Mucosa of gallbladder (tissue), 1 donor: Measurements from ENCODE around the gene GPC2. TPM values are rescaled to one million over a fixed set of nuclear protein-coding genes. Genes with fewer than 3 reads are reported as not detected.

Experiments
- DNase-seq: peaks from one replicate; pipeline ENCODE4 v3.0.0-alpha.2; 2020; ENCODE audit warnings: low spot score
- total RNA-seq: library from RNA; stranded (reverse); gene quantifications from one replicate; pipeline ENCODE4 v1.2.1, GENCODE V29; 2021
- donor health status: DM: no; HTN: no; CAD: no.

The GPC2 gene
- total RNA-seq, 1 donor from 2014 or later = 5.6 TPM

DNA sequence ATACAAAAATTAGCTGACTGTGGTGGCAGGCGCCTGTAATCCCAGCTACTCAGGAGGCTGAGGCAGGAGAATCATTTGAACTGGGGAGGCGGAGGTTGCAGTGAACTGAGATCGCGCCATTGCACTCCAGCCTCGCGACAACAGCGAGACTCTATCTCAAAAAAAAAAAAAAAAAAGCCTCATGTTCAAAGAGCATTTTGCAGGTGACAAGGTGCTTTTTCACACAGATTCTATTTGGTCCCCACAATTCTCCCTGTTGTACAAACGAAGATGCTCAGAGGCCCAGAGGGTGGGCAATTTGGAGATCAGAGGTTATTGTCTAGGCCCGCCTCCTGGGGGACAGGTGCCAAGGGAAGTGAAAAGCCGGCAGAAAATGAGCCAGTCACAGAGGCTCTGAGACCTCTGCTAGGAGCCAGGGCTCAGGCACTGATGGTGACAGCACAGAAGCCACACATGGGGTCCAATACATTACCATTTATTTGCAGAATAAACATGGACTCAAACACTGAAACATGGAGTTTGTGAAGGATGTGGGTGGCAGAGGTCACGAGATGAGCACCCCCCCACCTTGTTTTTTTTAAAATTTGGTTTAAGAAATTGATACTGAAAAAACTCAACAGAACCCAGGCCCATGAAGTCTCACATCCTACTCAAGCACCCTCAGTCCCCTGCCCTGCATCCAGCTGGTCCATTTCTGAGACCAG, 7.9 kb downstream of the GPC2 start:
- DNase-seq = no peak

DNA sequence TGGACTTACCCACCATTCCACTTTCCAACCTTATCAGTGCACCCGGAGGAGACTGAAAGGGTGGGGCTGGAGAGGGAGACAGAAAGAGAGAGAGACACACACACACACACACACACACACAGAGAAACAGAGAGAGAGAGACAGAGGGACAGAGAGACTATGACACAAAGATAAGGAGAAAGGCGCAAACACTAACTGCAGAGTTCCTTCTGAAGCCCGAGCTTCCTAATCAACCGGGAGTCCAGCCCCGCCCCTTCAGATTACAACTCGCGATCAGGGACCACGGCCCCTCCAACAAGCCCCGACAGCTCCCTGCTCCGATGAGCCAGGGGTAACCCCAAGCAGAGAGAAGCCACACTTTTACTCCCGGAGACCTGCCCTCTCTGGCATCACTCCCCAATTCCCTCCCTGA, 9.3 kb downstream of the GPC2 start:
- no peak for DNase-seq

DNA sequence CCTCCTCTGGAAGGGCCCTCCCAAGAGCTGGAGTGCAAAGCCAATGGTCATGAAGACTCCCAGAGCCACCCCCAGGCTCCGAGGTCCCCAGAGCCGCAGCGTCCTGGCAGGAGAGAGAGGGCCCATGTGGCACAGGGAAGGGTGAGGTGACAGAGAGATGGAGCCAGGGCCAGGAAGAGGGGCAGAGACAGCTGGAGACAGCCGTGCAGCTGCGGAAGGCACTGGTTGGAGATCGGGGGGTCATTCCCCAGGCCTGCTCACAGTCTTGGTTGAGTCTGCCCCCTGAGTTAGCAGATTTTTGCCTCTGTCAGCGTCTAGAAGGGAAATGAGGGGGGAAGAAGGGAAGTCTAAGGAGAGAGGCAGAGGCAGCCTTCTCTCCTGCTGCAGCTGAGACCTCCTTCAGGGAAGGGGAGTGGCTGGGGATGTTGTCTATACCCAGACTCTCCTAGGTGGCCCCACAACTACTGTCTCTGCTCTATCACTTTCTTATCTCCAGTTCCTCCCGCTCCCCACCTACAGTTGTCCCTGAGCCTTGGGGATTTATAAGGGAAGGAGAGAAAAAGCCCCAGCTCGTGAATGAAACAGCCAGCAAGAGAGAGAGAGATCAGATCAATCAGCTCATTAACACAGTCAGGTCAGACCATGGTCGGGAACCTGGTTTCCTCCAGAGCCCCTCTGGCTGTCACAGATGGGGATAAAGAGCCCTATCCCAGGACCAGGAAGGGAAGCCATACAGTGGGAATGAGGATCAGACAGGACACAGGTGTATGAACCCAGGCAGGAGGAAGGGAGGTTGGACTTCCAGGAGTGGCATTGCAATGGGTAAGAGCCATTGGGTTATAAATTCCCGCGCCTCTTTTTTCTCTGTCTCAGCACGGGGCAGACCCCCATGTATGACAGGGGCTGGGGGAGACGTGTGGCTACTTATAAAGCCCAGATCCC, 9.9 kb downstream of the GPC2 start:
- DNase-seq = no peak

DNA sequence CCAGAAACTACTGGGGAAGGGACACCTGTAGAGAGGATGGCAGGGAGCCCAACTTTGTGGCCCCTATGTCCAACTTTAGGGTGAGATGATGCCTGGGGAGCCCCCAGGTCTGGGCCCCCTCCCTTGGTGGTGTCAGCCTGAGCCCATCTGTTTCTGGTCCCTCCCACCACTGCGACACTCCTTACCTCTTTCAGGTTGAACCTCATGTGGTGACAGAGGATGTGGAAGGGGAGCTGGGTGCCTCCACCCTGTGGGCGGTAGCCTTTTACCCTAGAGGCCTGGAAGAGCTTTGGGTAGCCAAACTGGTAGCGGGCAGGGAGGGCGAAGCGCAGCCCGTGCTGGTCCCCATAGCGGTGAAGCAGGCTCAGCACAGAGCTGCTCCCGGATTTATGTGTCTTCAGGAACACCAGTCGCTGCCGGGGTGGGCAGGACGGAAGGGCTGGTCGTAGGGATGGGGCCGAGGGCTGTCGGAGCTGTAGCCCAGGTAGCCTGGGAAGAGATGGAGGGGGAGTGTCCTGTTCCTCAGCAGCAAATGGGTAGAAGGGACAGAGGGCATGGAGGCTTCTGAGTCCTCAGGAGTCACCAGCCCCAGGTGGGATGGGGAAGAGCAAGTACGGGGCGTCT, 10.8 kb downstream of the GPC2 start:
- DNase-seq = no peak

DNA sequence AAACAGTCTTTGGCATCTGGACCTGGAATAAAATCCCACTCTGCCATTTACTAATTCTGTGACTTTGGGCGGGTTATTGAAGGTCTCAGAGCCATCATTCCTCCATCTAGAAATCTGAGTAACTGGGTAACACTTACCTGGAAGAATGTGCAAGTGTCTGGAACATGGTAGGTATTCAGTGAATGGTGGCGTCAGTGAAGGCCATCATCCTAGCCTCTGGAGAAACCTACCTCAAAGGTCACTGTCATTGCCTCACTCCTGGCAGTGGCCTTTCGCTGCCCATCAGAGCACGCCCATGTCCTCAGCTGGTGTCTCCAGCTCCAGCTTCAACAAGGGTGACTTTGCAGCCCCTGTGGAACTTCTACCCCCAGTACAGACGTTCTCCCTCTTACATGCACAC, 13.3 kb downstream of the GPC2 start:
- DNase-seq = no peak

DNA sequence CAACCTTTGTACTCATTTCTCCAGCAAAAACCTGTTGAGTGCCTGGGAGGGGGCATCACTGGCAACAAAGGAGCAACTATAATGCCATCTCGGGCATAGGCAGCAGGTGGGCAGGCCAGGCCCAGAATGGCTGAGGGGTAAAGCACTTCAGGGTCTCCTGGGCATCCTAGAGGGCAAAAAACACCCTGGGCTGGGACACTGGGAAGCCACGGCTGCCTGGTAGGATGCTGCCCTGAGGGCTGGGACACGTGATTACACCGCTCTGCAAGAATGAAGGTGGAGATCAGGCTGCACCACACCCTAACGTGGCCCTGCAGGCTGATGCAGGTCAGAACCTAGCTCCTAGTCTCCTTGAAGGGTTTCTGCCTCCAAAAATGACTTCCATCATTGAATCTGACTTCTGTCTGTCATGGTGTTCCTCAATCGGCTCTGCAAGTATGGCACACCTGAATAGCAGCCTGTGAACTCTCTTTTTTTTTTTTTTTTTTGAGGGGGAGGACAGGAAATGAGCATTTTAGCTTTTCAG, 14.1 kb downstream of the GPC2 start:
- peak; percentile 56 for DNase-seq

DNA sequence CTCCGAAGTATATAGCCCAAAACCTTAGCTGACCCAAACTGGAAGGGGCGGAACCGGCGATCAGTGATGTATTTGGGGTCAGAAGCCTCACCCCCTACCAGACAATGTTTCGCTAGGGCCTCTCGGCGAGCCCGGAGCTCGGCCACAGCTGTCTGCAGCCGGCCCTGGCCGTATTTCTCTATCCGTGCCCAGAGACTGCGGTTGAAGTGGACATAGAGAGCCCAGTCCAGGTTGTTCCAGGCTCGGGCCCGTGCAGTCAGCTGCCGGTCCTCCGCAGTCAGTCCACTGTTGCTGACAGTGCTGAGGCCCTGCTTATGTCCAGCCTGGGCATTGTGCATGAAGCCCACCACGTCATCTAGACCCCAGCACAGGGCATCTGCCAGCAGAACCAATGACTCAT, 17.1 kb downstream of the GPC2 start:
- no peak for DNase-seq

DNA sequence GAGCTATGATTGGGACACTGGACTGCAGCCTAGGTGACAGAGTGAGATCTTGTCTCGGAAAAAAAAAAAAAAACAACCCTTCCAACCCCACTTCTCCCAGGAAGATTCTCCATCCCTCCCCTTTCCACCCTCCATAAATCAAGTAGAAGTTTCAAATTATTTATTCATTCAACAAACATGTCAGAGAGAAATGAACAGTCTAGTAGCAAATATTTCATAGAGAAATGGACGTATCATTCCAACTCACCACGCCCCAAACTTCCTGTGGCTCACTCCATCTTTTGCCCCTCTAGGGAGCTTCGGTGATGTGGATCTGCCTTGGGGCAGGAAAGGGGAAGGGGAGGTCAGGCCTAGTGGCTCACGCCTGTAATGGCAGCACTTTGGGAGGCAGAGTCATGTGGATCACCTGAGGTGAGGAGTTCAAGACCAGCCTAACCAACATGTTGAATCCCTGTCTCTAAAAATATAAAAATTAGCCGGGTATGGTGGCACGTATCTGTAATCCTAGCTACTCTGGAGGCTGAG, 18.0 kb downstream of the GPC2 start:
- DNase-seq = no peak

DNA sequence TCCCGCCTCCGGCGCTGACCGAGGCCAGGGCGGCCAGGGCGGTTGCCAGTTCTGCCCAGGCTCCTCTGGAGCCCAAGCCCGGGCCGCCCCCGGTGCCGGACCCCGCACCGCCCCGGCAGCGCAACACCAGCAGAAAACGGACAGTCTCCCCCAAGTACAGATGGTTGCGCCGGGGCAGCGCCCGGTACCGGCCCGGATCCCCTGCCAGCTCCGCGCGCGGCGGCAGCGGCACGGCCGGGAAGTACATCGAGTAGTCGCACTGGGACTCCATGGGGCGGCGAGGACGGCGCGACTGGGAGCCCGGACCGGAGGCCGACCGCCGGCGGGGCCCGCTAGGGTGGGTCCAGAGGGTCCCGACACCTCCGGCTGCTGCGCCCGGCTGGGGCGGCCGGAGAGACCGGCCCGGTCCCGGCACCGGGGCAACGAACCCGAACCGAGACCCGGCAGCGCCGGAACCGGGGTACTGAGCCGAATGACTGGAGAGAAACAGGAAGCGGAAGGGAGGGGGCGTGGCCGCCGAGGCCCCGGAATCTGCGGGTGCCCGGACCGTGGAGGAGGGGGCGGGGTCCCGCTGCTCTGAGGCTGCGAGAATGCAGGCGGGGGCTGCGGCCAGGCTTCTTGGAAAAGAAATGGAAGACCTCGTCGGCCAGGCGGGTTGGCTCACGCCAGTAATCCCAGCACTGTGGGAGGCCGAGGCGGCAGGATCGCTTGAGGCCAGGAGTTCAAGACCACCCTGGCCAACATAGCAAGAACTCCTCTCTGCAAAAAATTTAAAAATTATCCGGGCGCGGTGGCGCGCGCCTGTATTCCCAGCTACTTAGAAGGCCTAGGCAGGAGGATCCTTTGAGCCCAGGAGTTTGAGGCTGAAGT, 18.7 kb downstream of the GPC2 start, which contains the start of gene TRAPPC14:
TRAPPC14 (minus strand) TSS at position 495 of the 870 bp plus-strand sequence; CDS start at position 271, 224 bp downstream.
- peak; percentile 92 for DNase-seq

DNA sequence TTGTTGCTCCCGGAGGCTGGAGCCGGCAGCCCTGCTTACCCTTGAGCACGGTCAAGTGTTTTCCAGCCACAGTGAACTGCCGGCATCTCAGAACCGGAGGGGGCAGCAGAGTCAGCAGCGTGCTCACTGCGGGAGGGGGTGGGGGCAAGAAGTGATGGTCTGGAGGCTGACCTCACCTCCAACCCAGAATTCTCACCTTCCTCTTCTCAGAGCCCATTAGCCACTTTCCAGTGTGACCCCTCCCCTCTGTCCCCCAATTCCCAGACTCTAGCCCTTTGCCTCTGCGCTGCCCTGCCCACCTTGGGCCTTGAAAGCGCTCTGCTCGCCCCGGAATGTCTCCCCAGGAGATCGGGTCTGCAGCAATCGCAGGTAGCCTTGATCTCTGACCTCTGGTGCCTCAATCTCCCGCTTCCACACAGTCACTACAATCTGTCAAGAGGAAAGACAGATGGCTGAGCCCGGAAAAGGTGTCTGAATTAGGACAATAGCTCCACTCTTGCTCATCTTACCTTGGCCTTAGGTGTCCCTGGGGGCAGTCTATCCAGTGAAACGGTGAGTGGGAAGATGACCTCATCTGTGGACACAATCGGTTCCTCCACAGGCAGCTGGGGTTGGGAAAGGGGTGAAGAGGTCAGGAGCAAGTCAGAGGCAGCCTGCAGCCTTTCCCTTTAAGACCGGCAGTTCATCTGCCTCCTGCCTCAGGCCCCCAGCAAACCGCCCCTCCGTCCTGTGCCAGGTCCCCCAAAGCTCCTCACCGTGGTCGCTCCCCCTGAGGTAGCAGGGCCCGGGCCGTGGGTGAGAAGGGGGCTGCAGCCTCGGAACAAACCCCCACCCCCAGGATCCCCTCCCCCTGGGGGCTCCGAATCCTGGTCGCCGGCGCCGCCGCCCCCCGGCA, 19.6 kb downstream of the GPC2 start:
- no peak for DNase-seq

DNA sequence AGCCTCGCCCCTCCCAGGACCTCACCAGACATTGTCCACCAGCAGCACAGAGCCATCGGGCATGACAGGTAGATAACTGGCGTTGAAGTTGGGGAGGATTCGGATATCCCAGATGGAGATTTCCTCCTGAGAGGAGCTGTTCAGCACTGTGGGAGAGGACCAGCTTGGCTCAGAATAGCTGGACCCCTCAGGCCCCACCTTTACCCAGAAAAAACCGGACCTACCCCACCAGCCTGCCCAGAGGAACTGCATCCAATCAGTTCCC, 20.2 kb downstream of the GPC2 start:
- DNase-seq = no peak

DNA sequence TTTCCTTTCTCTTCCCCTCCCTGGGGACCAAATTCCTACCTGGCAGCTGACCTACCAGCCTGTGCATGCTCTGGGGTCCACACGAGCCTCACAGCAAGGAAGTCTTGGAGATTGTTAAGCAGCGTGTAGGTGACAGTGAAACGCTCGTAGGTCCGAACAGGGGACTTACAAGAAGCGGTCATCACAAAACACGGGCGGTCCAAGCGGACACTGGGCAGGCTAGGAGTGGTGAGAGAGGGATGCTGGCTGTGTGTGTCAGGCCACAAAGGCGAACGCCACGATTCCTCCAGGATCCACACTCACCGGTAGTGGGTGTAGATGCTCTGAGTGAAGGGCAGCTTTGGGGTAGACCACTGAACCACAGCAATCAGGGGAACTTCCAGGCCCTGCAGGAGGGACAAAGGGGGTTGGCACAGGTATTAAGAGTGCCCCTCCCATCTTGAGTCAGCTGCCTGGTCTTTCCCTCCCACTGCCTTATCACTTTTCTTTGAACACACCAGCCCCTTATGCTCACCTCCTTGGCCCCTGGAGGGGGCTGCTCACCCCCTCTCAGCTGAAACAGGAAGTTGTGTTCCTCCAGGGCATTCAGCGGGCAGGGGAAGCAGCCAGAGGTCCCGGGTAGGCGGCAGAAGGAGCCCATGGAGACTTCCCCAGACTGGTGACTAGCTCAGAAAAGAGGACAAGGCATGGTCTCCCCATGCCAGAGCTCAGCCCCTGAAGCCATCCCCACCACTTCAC, 20.7 kb downstream of the GPC2 start:
- no peak for DNase-seq

DNA sequence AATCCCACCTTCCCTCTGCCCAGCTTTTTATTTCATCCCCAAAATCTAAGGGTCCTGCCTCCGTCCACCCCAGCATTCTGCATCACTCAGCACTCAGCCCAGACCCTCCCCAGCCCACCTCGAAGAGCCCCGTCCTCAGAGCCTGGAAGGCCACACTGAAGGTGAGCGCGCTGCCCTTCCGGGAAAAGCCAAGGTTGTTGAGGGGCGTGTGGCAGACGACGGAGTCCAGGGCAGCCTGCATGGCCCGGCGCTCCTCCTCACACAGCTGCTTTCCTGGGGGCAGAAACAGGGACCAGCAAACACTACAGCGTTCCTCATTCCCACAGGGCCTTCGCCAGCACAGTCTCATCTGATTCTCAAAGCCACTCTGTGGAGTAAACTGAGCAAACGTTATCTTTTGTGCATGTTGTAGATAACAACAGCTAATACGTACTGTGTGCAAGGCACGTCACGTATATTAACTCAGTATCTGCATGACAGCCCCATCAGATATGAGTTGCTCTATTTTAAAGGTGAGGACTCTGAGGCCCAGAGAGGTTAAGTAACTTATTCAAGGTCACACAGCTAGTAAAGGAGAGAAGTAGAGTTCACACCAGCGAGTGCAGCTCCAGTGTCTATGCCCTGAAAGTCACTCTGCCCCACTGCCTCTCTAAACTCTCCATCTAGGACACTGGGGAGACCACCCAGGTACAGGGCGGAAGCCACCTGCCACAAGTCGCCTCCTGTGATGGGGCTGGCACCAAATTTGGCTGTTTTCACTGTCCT, 21.4 kb downstream of the GPC2 start:
- no peak for DNase-seq

DNA sequence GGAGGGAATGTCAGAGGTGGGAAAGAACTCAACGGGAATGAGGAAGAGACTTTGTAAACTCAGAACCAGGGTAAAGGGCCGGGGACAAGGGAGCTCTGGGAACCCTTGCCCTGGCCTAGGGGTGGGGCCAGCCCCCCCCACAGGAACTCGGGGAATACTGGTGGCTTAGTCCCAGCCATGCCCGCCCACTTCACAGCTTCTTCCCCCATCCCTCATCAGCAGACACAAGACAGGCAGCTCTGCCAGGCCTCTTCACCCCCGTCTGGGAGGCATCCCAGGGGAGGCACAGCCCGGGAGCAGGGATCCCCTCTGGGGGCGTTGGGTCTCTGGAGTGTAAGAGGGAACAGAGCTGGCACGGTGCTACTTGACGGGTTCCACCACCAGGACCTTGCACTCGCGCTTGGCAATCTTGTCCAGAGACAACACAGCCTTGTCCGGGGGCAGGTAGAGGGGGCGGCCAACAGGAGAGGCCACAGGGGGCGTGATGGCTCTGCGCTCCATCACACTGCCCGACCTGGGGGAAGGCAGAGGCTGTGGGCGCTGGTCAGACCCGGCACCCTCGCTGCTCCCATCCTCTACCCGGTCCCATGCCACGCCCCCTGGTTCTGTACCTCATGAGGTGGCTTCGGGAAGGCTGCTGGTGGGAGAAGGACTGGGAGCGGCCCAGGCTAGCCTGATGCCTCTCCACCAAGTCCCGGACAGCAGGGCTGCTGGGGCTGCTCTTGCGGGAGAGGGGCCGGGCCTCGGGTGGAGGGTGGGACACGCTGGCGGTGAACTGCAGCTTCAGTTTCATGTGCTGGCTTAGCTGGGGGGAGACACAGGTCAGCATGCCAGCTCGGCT, 22.3 kb downstream of the GPC2 start:
- no peak for DNase-seq

DNA sequence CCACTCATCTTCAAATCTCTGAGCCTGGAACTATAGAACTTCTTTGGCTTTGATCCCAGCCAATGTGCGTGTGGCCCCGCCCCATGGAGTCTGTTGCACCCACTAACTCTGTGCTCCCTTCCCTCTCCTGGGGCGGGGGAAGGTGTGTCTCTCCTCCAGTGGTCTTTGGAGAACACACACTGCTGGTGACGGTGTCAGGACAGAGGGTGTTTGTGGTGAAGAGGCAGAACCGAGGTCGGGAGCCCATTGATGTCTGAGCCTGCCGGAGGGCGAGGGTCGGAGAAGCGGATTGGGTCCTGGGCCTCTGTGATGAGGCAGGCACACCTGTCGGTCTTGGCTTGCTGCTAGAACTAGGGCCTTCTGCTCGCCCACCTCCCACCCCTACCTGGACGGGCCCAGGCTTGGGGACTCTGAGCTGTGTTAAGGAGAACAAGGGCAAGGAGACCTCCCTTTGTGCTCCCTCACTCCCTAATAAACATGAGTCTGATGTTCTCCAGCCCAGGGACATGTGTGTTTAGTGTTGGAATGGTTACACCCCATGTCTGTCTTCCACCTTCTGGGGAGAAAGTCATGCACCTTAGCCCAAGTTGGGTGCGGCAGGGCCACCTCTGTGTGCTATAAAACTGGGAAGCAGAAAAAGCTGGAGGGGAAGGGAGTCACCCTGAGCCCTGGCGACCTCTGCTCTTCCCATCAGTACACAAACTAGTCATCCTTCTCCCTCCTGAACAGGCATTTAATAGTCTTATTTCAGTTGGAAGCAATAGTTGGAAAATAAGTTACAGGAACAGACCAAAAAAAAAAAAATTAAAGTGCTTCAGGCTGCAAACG, 23.3 kb downstream of the GPC2 start:
- DNase-seq = no peak

DNA sequence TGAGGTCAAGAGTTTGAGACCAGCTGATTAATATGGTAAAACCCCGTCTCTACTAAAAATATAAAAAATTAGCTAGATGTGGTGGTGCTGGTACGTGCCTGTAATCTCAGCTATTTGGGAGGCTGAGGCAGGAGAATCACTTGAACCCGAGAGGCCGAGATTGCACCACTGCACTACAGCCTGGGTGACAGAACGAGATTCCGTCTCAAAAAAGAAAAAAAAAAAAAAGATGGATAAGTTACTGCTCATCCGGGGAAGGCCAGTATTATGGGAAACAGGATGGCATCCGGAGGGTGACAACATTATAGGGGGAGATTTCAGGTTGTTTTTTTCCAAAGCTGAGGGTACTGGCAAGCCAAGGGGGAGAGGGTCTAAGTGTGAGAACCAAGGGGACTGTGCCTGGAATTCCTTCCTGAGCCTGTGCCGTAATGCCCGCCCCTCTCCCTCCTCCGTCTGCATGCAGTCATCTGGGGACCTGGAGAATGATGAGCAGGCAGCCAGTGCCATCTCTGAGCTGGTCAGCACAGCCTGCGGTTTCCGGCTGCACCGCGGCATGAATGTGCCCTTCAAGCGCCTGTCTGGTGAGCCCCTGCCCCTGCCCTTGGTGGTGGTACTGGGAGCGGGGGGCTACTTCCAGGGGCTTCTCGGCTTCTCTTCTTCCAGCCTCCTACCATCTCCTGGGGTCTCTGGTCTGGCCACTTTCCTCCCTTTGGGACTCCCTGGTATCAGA, 24.1 kb downstream of the GPC2 start:
- no peak for DNase-seq
